HL-60 (cell line): Measurements from ENCODE around the gene SLC4A8.

Experiments
- DNase-seq, 2 experiments: peaks; one replicate each; pipeline ENCODE4 v3.0.0-alpha.2; 2010 to 2020; ENCODE audit warnings: low read depth in 1 of 2, low spot score in 1 of 2
- H3K27ac ChIP-seq: fragments of 250-450 bp; sonication (Bioruptor Pico); replicated peaks from 2 replicates; pipeline ENCODE4 v1.5.1; 2020; ENCODE audit warnings: mild to moderate bottlenecking, moderate library complexity
- H3K27me3 ChIP-seq: fragments of 250-450 bp; sonication (Bioruptor Pico); 2 replicates; pipeline ENCODE4 v1.5.1; 2021; ENCODE audit warnings: mild to moderate bottlenecking, moderate library complexity; ENCODE audit not compliant: insufficient read depth, poor library complexity, severe bottlenecking
- H3K4me3 ChIP-seq: replicated peaks from 2 replicates; pipeline ENCODE4 v1.5.1; 2011; ENCODE audit warnings: mild to moderate bottlenecking, control low read depth, low read length; ENCODE audit not compliant: insufficient read depth
- GABPA ChIP-seq: IDR thresholded peaks from 2 replicates; pipeline ENCODE4 v1.6.1; 2012; ENCODE audit warnings: low read depth
- POLR2AphosphoS5 ChIP-seq: IDR thresholded peaks from 2 replicates; pipeline ENCODE4 v1.6.1; 2012; ENCODE audit warnings: low read depth
- REST ChIP-seq: IDR thresholded peaks from 2 replicates; pipeline ENCODE4 v1.6.1; 2012; ENCODE audit warnings: low read depth; ENCODE audit not compliant: insufficient replicate concordance
- SPI1 ChIP-seq: IDR thresholded peaks from 2 replicates; pipeline ENCODE4 v1.6.1; 2012; ENCODE audit warnings: low read depth, mild to moderate bottlenecking, borderline replicate concordance
- TF ChIP-seq, protein P1 (sequence below): IDR thresholded peaks from one replicate; pipeline ENCODE4 v1.5.1; 2011; ENCODE audit warnings: low read length, control low read depth, inconsistent platforms; ENCODE audit not compliant: insufficient read depth

Gene SLC4A8

GRCh38 chr12:51546097-51546496 is 121.5 kb downstream of the SLC4A8 start:
- no peak for DNase-seq
- H3K27ac ChIP-seq, result no peak overlapping the region
- TF ChIP-seq POLR2AphosphoS5, result no peak
- no peak for TF ChIP-seq REST
- TF ChIP-seq, protein P1, sequence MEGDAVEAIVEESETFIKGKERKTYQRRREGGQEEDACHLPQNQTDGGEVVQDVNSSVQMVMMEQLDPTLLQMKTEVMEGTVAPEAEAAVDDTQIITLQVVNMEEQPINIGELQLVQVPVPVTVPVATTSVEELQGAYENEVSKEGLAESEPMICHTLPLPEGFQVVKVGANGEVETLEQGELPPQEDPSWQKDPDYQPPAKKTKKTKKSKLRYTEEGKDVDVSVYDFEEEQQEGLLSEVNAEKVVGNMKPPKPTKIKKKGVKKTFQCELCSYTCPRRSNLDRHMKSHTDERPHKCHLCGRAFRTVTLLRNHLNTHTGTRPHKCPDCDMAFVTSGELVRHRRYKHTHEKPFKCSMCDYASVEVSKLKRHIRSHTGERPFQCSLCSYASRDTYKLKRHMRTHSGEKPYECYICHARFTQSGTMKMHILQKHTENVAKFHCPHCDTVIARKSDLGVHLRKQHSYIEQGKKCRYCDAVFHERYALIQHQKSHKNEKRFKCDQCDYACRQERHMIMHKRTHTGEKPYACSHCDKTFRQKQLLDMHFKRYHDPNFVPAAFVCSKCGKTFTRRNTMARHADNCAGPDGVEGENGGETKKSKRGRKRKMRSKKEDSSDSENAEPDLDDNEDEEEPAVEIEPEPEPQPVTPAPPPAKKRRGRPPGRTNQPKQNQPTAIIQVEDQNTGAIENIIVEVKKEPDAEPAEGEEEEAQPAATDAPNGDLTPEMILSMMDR, result no peak
- TF ChIP-seq GABPA, result no peak
- no peak for TF ChIP-seq SPI1
- no peak overlapping the region for H3K4me3 ChIP-seq
- no peaks in the 10 kb centered on the region for H3K27me3 ChIP-seq

GRCh38 chr12:51547606-51548005 is 123.0 kb downstream of the SLC4A8 start:
- DNase-seq, result no peak
- Histone ChIP-seq H3K4me3 (no peak overlapping the region), H3K27ac (no peak overlapping the region), H3K27me3 (no peaks in the 10 kb centered on the region)
- TF ChIP-seq POLR2AphosphoS5 (no peak), SPI1 (no peak), GABPA (no peak), REST (no peak)
- TF ChIP-seq, protein P1, result no peak

- Histone ChIP-seq H3K4me3 (no peak overlapping the region), H3K27ac (no peak overlapping the region), H3K27me3 (no peaks in the 10 kb centered on the region)
- DNase-seq, result no peak
- TF ChIP-seq, protein P1, result no peak
- TF ChIP-seq REST (no peak), POLR2AphosphoS5 (no peak), SPI1 (no peak), GABPA (no peak)
Observed at GRCh38 chr12:51548241-51548640, 123.6 kb downstream of the SLC4A8 start.
